ENCODE results near the gene TMEM200A. TPM values are rescaled to one million over a fixed set of nuclear protein-coding genes. Genes with fewer than 3 reads are reported as not detected.
A peak's percentile ranks its signal among the peaks of the same experiment; 100 is the strongest.
"Not testable (repeated sequence)": the region's sequence is repeated elsewhere in the genome, so short reads cannot be mapped to it uniquely, and the experiment has no call there.

TMEM200A gene
- 9.2 TPM for total RNA-seq
- 10 to 100 TPM; 13.3 to 28.7 (median 20.5) TPM for polyA plus RNA-seq (ENCODE audit: insufficient read depth in 1 of 8, insufficient read length in 8 of 8, low replicate concordance in 1 of 8)
- long read RNA-seq, donor 1, partial matches to known transcripts, result 0 of 2 reads
- long read RNA-seq, donor 1, other reads (novel, unspliced or antisense), result 0 of 2 reads
- long read RNA-seq, donor 2, result 0 reads
- long read RNA-seq, donor 3, transcript TMEM200A-201 (3 exons, 3,512 nt), result major isoform, 5 of 5 reads
- long read RNA-seq, donor 3, partial matches to known transcripts, result 0 of 5 reads
- long read RNA-seq, donor 3, other reads (novel, unspliced or antisense), result 0 of 5 reads
- long read RNA-seq, donor 4, result 0 reads
- long read RNA-seq, donor 5, transcript TMEM200A-203 (2 exons, 2,918 nt), result major isoform, 7 of 17 reads
- long read RNA-seq, donor 5, transcript TMEM200A-201 (3 exons, 3,512 nt), result major isoform, 7 of 17 reads
- long read RNA-seq, donor 5, partial matches to known transcripts, result 0 of 17 reads
- long read RNA-seq, donor 5, other reads (novel, unspliced or antisense), result 0 of 17 reads
- long read RNA-seq, donor 6, partial matches to known transcripts, result 0 of 4 reads
- long read RNA-seq, donor 6, other reads (novel, unspliced or antisense), result 0 of 4 reads
- long read RNA-seq, donor 7, partial matches to known transcripts, result 0 of 8 reads
- long read RNA-seq, donor 7, other reads (novel, unspliced or antisense), result 0 of 8 reads
- long read RNA-seq, donor 8, result 0 reads
- long read RNA-seq, donor 9, partial matches to known transcripts, result 0 of 6 reads
- long read RNA-seq, donor 9, other reads (novel, unspliced or antisense), result 0 of 6 reads
- long read RNA-seq, donor 10, partial matches to known transcripts, result 0 of 3 reads
- long read RNA-seq, donor 10, other reads (novel, unspliced or antisense), result 0 of 3 reads
- long read RNA-seq, donor 11, partial matches to known transcripts, result 0 of 2 reads
- long read RNA-seq, donor 11, other reads (novel, unspliced or antisense), result 0 of 2 reads

DNA sequence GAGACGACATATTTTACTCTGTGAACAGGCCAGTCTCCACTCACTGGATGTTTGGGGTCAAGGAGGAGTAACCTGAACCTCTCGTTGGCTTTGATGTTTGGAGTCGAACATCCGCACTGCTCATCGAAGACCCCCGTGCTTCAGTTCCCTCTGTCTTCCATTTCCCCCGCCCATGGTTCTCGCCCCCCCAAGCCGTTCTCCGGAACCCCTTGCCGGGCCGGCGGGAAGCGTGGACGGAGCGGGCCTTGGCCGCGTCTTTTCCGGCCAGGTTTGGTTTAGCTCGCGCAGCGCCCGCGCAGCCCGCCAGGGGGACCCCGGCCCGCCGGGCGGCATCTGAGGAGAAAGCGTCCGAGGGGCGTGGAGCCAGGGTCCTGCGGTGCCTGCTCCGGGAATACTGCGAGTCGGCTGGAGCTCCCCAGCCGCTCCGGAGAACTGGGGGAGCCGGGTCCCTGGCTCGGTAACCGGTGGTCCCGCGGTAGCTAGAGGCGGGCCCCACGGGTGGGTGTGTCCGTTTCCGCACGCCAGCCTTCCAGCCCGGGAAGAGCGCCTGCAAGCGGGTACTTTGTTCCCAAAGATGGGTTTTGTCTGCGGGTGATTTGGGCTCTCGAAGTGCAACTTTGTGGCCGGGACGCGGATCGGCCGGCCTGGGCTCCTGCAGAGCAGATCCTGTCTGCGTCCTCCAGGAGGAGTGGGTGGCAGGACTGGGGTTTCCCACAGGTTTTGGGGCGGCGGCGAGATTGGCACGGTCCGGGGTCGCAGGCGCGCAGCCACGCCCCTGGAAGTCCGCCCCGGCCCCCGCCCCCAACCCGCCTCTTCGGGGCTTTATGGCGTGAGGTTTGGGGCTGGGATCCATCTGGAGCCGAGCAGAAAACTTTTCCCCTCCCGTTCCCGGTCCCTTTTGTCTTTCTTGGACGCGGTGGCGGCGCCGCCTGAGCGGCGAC lies at the start of gene TMEM200A:
Gene TMEM200A, plus strand, starts transcription at position 852 of the 941 bp plus-strand sequence. CDS start 74,406 bp downstream, outside the sequence.
- peak within 1 kb of the TSS; percentile 75 for H3K27ac ChIP-seq (ENCODE audit: low read length)
- under 1% methylated on average over 78 of the region's 84 CpGs for WGBS (ENCODE audit: insufficient coverage)

GRCh38 chr6:130320908-130321307 lies 44.9 kb upstream of the TMEM200A start:
- H3K27ac ChIP-seq (ENCODE audit: low read length), result no peak overlapping the region
- H3K27me3 ChIP-seq (ENCODE audit: control insufficient read depth, insufficient read depth, low read length), result no peaks in the 10 kb centered on the region
- no peak overlapping the region for H3K4me3 ChIP-seq (ENCODE audit: low read length)

More for the DNA sequence above, at the start of gene TMEM200A:
- H3K27me3 ChIP-seq (ENCODE audit: control insufficient read depth, insufficient read depth, low read length), result peaks cover 11% of the 10 kb centered on the region
- H3K4me1 ChIP-seq (ENCODE audit: control insufficient read depth, insufficient read depth, low read length), result peaks cover 6% of the 10 kb centered on the region
- peak within 1 kb of the TSS; percentile 82 for H3K4me3 ChIP-seq (ENCODE audit: low read length)
- peak; percentile 81 for DNase-seq
- H3K36me3 ChIP-seq (ENCODE audit: control insufficient read depth, insufficient read depth, low read length), result no peaks in the 10 kb centered on the region
- H3K9me3 ChIP-seq (replicated peaks; ENCODE audit: control insufficient read depth, low read depth, low read length), result no peaks in the 10 kb centered on the region

DNA sequence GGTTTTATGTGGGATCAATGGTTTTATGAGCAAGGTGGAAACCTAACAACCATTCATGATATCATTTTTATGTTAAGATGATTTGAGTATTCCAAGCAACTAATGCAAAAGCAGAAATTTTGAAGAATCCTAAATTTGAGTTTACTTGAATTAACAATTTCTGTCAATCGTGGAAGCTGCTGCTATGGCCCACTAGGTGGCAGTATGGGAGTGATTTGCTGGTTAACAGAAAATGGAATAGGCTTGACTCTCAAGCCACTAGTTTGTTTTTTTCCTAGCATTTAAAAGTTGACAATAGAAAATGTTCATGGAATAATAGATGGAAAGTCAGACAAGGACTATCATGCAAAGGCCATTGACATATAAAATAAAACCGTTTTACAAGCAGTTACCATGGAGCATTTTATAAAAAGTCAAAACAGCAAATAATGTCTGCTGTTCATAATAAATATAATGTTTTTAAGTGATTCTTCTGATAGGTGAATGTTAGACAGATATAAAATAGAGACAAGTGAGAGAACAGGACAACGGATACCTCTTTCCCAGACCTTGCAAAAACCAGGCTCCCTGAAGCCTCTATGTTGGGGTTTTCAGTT lies 43.0 kb upstream of the TMEM200A start:
- H3K27me3 ChIP-seq (ENCODE audit: control insufficient read depth, insufficient read depth, low read length), result no peaks in the 10 kb centered on the region
- H3K36me3 ChIP-seq (ENCODE audit: control insufficient read depth, insufficient read depth, low read length), result no peaks in the 10 kb centered on the region
- peak; percentile 79 for DNase-seq
- no peak overlapping the region for H3K27ac ChIP-seq (ENCODE audit: low read length)
- H3K4me1 ChIP-seq (ENCODE audit: control insufficient read depth, insufficient read depth, low read length), result no peaks in the 10 kb centered on the region
- WGBS (ENCODE audit: insufficient coverage), result no CpG with 5 or more reads among the region's 3 CpGs
- H3K4me3 ChIP-seq (ENCODE audit: low read length), result no peak overlapping the region
- no peaks in the 10 kb centered on the region for H3K9me3 ChIP-seq (replicated peaks; ENCODE audit: control insufficient read depth, low read depth, low read length)

More at GRCh38 chr6:130320908-130321307, 44.9 kb upstream of the TMEM200A start:
- no peak for DNase-seq
- H3K9me3 ChIP-seq (replicated peaks; ENCODE audit: control insufficient read depth, low read depth, low read length), result no peaks in the 10 kb centered on the region
- no peaks in the 10 kb centered on the region for H3K36me3 ChIP-seq (ENCODE audit: control insufficient read depth, insufficient read depth, low read length)
- H3K4me1 ChIP-seq (ENCODE audit: control insufficient read depth, insufficient read depth, low read length), result no peaks in the 10 kb centered on the region
- 77% methylated on average over 2 of the region's 2 CpGs for WGBS (ENCODE audit: insufficient coverage)

GRCh38 chr6:130324657-130325056 lies 41.2 kb upstream of the TMEM200A start:
- H3K4me3 ChIP-seq (ENCODE audit: low read length), result no peak overlapping the region

GRCh38 chr6:130326496-130326895 lies 39.3 kb upstream of the TMEM200A start:
- no CpG with 5 or more reads among the region's 3 CpGs for WGBS (ENCODE audit: insufficient coverage)
- DNase-seq, result no peak
- Histone ChIP-seq H3K4me3 (ENCODE audit: low read length) (no peak overlapping the region), H3K9me3 (replicated peaks; ENCODE audit: control insufficient read depth, low read depth, low read length) (no peaks in the 10 kb centered on the region), H3K4me1 (ENCODE audit: control insufficient read depth, insufficient read depth, low read length) (no peaks in the 10 kb centered on the region), H3K27me3 (ENCODE audit: control insufficient read depth, insufficient read depth, low read length) (no peaks in the 10 kb centered on the region), H3K27ac (ENCODE audit: low read length) (no peak overlapping the region), H3K36me3 (ENCODE audit: control insufficient read depth, insufficient read depth, low read length) (no peaks in the 10 kb centered on the region)

More at GRCh38 chr6:130324657-130325056, 41.2 kb upstream of the TMEM200A start:
- no CpG with 5 or more reads among the region's 4 CpGs for WGBS (ENCODE audit: insufficient coverage)
- DNase-seq, result peak; percentile 13
- Histone ChIP-seq H3K27me3 (ENCODE audit: control insufficient read depth, insufficient read depth, low read length) (no peaks in the 10 kb centered on the region), H3K27ac (ENCODE audit: low read length) (no peak overlapping the region), H3K36me3 (ENCODE audit: control insufficient read depth, insufficient read depth, low read length) (no peaks in the 10 kb centered on the region), H3K4me1 (ENCODE audit: control insufficient read depth, insufficient read depth, low read length) (no peaks in the 10 kb centered on the region), H3K9me3 (replicated peaks; ENCODE audit: control insufficient read depth, low read depth, low read length) (no peaks in the 10 kb centered on the region)

- DNase-seq, result no peak
- H3K27me3 ChIP-seq (ENCODE audit: control insufficient read depth, insufficient read depth, low read length), result no peaks in the 10 kb centered on the region
- H3K27ac ChIP-seq (ENCODE audit: low read length), result no peak overlapping the region
- no peak overlapping the region for H3K4me3 ChIP-seq (ENCODE audit: low read length)
- H3K4me1 ChIP-seq (ENCODE audit: control insufficient read depth, insufficient read depth, low read length), result no peaks in the 10 kb centered on the region
- H3K9me3 ChIP-seq (replicated peaks; ENCODE audit: control insufficient read depth, low read depth, low read length), result no peaks in the 10 kb centered on the region
- WGBS (ENCODE audit: insufficient coverage), result 64% methylated on average over 2 of the region's 3 CpGs
- no peaks in the 10 kb centered on the region for H3K36me3 ChIP-seq (ENCODE audit: control insufficient read depth, insufficient read depth, low read length)
Measured at GRCh38 chr6:130337534-130337933, 28.3 kb upstream of the TMEM200A start.

DNA sequence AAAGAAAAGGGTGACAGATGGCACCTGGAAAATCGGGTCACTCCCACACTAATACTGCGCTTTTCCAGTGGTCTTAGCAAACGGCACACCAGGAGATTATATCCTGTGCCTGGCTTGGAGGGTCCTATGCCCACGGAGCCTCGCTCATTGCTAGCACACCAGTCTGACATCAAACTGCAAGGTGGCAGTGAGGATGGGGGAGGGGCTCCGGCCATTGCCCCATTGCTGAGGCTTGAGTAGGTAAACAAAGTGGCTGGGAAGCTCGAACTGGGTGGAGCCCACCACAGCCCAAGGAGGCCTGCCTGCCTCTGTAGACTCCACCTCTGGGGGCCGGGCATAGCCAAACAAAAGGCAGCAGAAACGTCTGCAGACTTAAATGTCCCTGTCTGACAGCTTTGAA lies 19.5 kb upstream of the TMEM200A start:
- H3K4me3 ChIP-seq (ENCODE audit: low read length); H3K4me1 ChIP-seq (ENCODE audit: control insufficient read depth, insufficient read depth, low read length); H3K36me3 ChIP-seq (ENCODE audit: control insufficient read depth, insufficient read depth, low read length); H3K9me3 ChIP-seq (replicated peaks; ENCODE audit: control insufficient read depth, low read depth, low read length); DNase-seq; H3K27me3 ChIP-seq (ENCODE audit: control insufficient read depth, insufficient read depth, low read length); H3K27ac ChIP-seq (ENCODE audit: low read length): not testable (repeated sequence)
- WGBS (ENCODE audit: insufficient coverage), result 91% methylated on average over 6 of the region's 9 CpGs

GRCh38 chr6:130354322-130354721 lies 11.5 kb upstream of the TMEM200A start:
- Histone ChIP-seq H3K9me3 (replicated peaks; ENCODE audit: control insufficient read depth, low read depth, low read length) (peaks cover 4% of the 10 kb centered on the region), H3K4me3 (ENCODE audit: low read length) (no peak overlapping the region), H3K27ac (ENCODE audit: low read length) (no peak overlapping the region), H3K4me1 (ENCODE audit: control insufficient read depth, insufficient read depth, low read length) (no peaks in the 10 kb centered on the region), H3K27me3 (ENCODE audit: control insufficient read depth, insufficient read depth, low read length) (no peaks in the 10 kb centered on the region), H3K36me3 (ENCODE audit: control insufficient read depth, insufficient read depth, low read length) (no peaks in the 10 kb centered on the region)
- no peak for DNase-seq
- no CpG with 5 or more reads among the region's 1 CpG for WGBS (ENCODE audit: insufficient coverage)

GRCh38 chr6:130355572-130355971 lies 10.2 kb upstream of the TMEM200A start:
- no peak overlapping the region for H3K4me3 ChIP-seq (ENCODE audit: low read length)
- no peaks in the 10 kb centered on the region for H3K4me1 ChIP-seq (ENCODE audit: control insufficient read depth, insufficient read depth, low read length)
- no peak overlapping the region for H3K27ac ChIP-seq (ENCODE audit: low read length)
- WGBS (ENCODE audit: insufficient coverage), result no CpG with 5 or more reads among the region's 1 CpG
- H3K36me3 ChIP-seq (ENCODE audit: control insufficient read depth, insufficient read depth, low read length), result no peaks in the 10 kb centered on the region
- H3K27me3 ChIP-seq (ENCODE audit: control insufficient read depth, insufficient read depth, low read length), result no peaks in the 10 kb centered on the region
- no peak for DNase-seq
- H3K9me3 ChIP-seq (replicated peaks; ENCODE audit: control insufficient read depth, low read depth, low read length), result peaks cover 4% of the 10 kb centered on the region
